HEK293 (cell line): ENCODE data around the gene DEK.

Source experiments
- KLF9 ChIP-seq: fragments of 450-650 bp; formaldehyde crosslinking; IDR thresholded peaks from 2 replicates; pipeline ENCODE4 v1.5.1; 2016; ENCODE audit warnings: missing biosample characterization, missing genetic modification characterization, low read depth
- SCRT1 ChIP-seq: fragments of 450-650 bp; formaldehyde crosslinking; IDR thresholded peaks from 2 replicates; pipeline ENCODE4 v1.5.1; 2016; ENCODE audit warnings: missing biosample characterization, missing genetic modification characterization, borderline replicate concordance
- WT1 ChIP-seq: fragments of 450-650 bp; formaldehyde crosslinking; IDR thresholded peaks from 2 replicates; pipeline ENCODE4 v1.5.1; 2016; ENCODE audit warnings: missing biosample characterization, missing genetic modification characterization
- YY1 ChIP-seq: fragments of 450-650 bp; formaldehyde crosslinking; IDR thresholded peaks from 2 replicates; pipeline ENCODE4 v1.5.1; 2018; ENCODE audit warnings: missing biosample characterization, missing genetic modification characterization
- ZBTB20 ChIP-seq: fragments of 450-650 bp; formaldehyde crosslinking; IDR thresholded peaks from 2 replicates; pipeline ENCODE4 v1.5.1; 2016; ENCODE audit warnings: missing biosample characterization, missing genetic modification characterization
- ZFP69B ChIP-seq: fragments of 450-650 bp; formaldehyde crosslinking; IDR thresholded peaks from 2 replicates; pipeline ENCODE4 v1.5.1; 2016; ENCODE audit warnings: missing biosample characterization, missing genetic modification characterization
- ZIC2 ChIP-seq: fragments of 450-650 bp; formaldehyde crosslinking; IDR thresholded peaks from 2 replicates; pipeline ENCODE4 v1.5.1; 2016; ENCODE audit warnings: missing biosample characterization, missing genetic modification characterization
- ZNF138 ChIP-seq: fragments of 450-650 bp; formaldehyde crosslinking; IDR thresholded peaks from 2 replicates; pipeline ENCODE4 v1.5.1; 2016; ENCODE audit warnings: missing biosample characterization, missing genetic modification characterization, borderline replicate concordance
- ZNF157 ChIP-seq: fragments of 450-650 bp; formaldehyde crosslinking; IDR thresholded peaks from 2 replicates; pipeline ENCODE4 v1.5.1; 2016; ENCODE audit warnings: missing biosample characterization, missing genetic modification characterization
- ZNF184 ChIP-seq: fragments of 450-650 bp; IDR thresholded peaks from 2 replicates; pipeline ENCODE4 v1.5.1; 2018; ENCODE audit warnings: missing biosample characterization, mild to moderate bottlenecking, missing genetic modification characterization
- ZNF202 ChIP-seq: fragments of 450-650 bp; formaldehyde crosslinking; IDR thresholded peaks from 2 replicates; pipeline ENCODE4 v1.5.1; 2016; ENCODE audit warnings: missing biosample characterization, missing genetic modification characterization, borderline replicate concordance
- ZNF266 ChIP-seq: fragments of 450-650 bp; formaldehyde crosslinking; IDR thresholded peaks from 2 replicates; pipeline ENCODE4 v1.5.1; 2016; ENCODE audit warnings: missing biosample characterization, missing genetic modification characterization, low read depth
- ZNF350 ChIP-seq: fragments of 450-650 bp; formaldehyde crosslinking; IDR thresholded peaks from 2 replicates; pipeline ENCODE4 v1.5.0; 2017; ENCODE audit warnings: missing biosample characterization, mild to moderate bottlenecking, missing genetic modification characterization
- ZNF391 ChIP-seq: fragments of 450-650 bp; formaldehyde crosslinking; IDR thresholded peaks from 2 replicates; pipeline ENCODE4 v1.5.1; 2016; ENCODE audit warnings: low read depth, missing biosample characterization, missing genetic modification characterization, borderline replicate concordance
- ZNF404 ChIP-seq: fragments of 450-650 bp; formaldehyde crosslinking; IDR thresholded peaks from 2 replicates; pipeline ENCODE4 v1.5.1; 2017; ENCODE audit warnings: missing biosample characterization, missing genetic modification characterization
- ZNF529 ChIP-seq: fragments of 450-650 bp; formaldehyde crosslinking; IDR thresholded peaks from 2 replicates; pipeline ENCODE4 v1.5.1; 2017; ENCODE audit warnings: missing genetic modification characterization, missing biosample characterization; ENCODE audit not compliant: insufficient replicate concordance
- ZNF560 ChIP-seq: fragments of 450-650 bp; formaldehyde crosslinking; IDR thresholded peaks from 2 replicates; pipeline ENCODE4 v1.5.1; 2017; ENCODE audit warnings: missing biosample characterization, missing genetic modification characterization, borderline replicate concordance
- ZNF677 ChIP-seq: fragments of 450-650 bp; IDR thresholded peaks from 2 replicates; pipeline ENCODE4 v1.5.0; 2018; ENCODE audit warnings: missing biosample characterization, mild to moderate bottlenecking, missing genetic modification characterization, moderate library complexity
- ZNF837 ChIP-seq: fragments of 450-650 bp; formaldehyde crosslinking; IDR thresholded peaks from 2 replicates; pipeline ENCODE4 v1.5.1; 2016; ENCODE audit warnings: missing biosample characterization, missing genetic modification characterization
- TF ChIP-seq, protein P1 (sequence below): fragments of 450-650 bp; formaldehyde crosslinking; conservative IDR thresholded peaks from 2 replicates; pipeline ENCODE4 v1.5.1; 2016; ENCODE audit warnings: low read depth, missing biosample characterization, missing genetic modification characterization
- TF ChIP-seq, protein P2 (sequence below): fragments of 450-650 bp; formaldehyde crosslinking; IDR thresholded peaks from 2 replicates; pipeline ENCODE4 v1.5.1; 2016; ENCODE audit warnings: missing biosample characterization, missing genetic modification characterization, low read depth
- TF ChIP-seq, protein P3 (sequence below): fragments of 450-650 bp; formaldehyde crosslinking; IDR thresholded peaks from 2 replicates; pipeline ENCODE4 v1.5.1; 2016; ENCODE audit warnings: missing biosample characterization, missing genetic modification characterization, borderline replicate concordance

DEK gene

GRCh38 chr6:18264219-18264922, at the start of gene DEK (continued):
- no peak for TF ChIP-seq ZNF138 (tag by site-specific recombination)
- TF ChIP-seq WT1 (tag by site-specific recombination) = 0 out of 2 replicates have a peak, but pooled peaks have one; percentile 32
- no peak for TF ChIP-seq ZNF266 (tag by site-specific recombination)
- TF ChIP-seq ZNF350 = no peak
- no peak for TF ChIP-seq ZNF677 (tag by site-specific recombination)
- no peak for TF ChIP-seq ZNF202
- TF ChIP-seq ZNF391 (tag by site-specific recombination) = peak; percentile 35; the same call in 1 of the 2 replicates
- TF ChIP-seq SCRT1 (tag by site-specific recombination) = no peak
- TF ChIP-seq ZNF157 (tag by site-specific recombination) = no peak
- TF ChIP-seq KLF9 (tag by site-specific recombination) = no peak
- TF ChIP-seq, protein P1, sequence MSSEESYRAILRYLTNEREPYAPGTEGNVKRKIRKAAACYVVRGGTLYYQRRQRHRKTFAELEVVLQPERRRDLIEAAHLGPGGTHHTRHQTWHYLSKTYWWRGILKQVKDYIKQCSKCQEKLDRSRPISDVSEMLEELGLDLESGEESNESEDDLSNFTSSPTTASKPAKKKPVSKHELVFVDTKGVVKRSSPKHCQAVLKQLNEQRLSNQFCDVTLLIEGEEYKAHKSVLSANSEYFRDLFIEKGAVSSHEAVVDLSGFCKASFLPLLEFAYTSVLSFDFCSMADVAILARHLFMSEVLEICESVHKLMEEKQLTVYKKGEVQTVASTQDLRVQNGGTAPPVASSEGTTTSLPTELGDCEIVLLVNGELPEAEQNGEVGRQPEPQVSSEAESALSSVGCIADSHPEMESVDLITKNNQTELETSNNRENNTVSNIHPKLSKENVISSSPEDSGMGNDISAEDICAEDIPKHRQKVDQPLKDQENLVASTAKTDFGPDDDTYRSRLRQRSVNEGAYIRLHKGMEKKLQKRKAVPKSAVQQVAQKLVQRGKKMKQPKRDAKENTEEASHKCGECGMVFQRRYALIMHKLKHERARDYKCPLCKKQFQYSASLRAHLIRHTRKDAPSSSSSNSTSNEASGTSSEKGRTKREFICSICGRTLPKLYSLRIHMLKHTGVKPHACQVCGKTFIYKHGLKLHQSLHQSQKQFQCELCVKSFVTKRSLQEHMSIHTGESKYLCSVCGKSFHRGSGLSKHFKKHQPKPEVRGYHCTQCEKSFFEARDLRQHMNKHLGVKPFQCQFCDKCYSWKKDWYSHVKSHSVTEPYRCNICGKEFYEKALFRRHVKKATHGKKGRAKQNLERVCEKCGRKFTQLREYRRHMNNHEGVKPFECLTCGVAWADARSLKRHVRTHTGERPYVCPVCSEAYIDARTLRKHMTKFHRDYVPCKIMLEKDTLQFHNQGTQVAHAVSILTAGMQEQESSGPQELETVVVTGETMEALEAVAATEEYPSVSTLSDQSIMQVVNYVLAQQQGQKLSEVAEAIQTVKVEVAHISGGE = no peak
- TF ChIP-seq ZNF404 (tag by site-specific recombination) = no peak
- TF ChIP-seq ZNF529 (tag by site-specific recombination) = no peak
- no peak for TF ChIP-seq ZNF837 (tag by site-specific recombination)
- no peak; the same call in 1 of the 2 replicates for TF ChIP-seq ZBTB20 (tag by site-specific recombination)
- no peak for TF ChIP-seq ZNF560 (tag by site-specific recombination)
- TF ChIP-seq ZFP69B (tag by site-specific recombination) = no peak
- TF ChIP-seq ZNF184 (tag by site-specific recombination) = no peak
- TF ChIP-seq, protein P2, sequence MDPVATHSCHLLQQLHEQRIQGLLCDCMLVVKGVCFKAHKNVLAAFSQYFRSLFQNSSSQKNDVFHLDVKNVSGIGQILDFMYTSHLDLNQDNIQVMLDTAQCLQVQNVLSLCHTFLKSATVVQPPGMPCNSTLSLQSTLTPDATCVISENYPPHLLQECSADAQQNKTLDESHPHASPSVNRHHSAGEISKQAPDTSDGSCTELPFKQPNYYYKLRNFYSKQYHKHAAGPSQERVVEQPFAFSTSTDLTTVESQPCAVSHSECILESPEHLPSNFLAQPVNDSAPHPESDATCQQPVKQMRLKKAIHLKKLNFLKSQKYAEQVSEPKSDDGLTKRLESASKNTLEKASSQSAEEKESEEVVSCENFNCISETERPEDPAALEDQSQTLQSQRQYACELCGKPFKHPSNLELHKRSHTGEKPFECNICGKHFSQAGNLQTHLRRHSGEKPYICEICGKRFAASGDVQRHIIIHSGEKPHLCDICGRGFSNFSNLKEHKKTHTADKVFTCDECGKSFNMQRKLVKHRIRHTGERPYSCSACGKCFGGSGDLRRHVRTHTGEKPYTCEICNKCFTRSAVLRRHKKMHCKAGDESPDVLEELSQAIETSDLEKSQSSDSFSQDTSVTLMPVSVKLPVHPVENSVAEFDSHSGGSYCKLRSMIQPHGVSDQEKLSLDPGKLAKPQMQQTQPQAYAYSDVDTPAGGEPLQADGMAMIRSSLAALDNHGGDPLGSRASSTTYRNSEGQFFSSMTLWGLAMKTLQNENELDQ = no peak
- TF ChIP-seq, protein P3, sequence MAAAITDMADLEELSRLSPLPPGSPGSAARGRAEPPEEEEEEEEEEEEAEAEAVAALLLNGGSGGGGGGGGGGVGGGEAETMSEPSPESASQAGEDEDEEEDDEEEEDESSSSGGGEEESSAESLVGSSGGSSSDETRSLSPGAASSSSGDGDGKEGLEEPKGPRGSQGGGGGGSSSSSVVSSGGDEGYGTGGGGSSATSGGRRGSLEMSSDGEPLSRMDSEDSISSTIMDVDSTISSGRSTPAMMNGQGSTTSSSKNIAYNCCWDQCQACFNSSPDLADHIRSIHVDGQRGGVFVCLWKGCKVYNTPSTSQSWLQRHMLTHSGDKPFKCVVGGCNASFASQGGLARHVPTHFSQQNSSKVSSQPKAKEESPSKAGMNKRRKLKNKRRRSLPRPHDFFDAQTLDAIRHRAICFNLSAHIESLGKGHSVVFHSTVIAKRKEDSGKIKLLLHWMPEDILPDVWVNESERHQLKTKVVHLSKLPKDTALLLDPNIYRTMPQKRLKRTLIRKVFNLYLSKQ (tag by site-specific recombination) = no peak
- TF ChIP-seq ZIC2 (tag by site-specific recombination) = peak; percentile 39
- peak; percentile 80; the same call in 1 of the 2 replicates for TF ChIP-seq YY1 (tag by site-specific recombination)
